Measurements from ENCODE around the gene UBE2Q2. TPM values are rescaled to one million over a fixed set of nuclear protein-coding genes. Genes with fewer than 3 reads are reported as not detected.
A peak's percentile ranks its signal among the peaks of the same experiment; 100 is the strongest.
"Not testable (repeated sequence)": the region's sequence is repeated elsewhere in the genome, so short reads cannot be mapped to it uniquely, and the experiment has no call there.

Gene UBE2Q2
- total RNA-seq, 4 donors from 2014 or later = 17.2 to 18.3 (median 17.6) TPM

- intact Hi-C loops (cut with DNase I; ENCODE audit: low total_unique reads) = no loop called here
- DNase-seq (ENCODE audit: low spot score in 2 of 2) = peak; percentile 84 to 97
- 4 to 5% methylated on average over 23 to 45 of the region's 63 CpGs for WGBS, 2 donors
- peak within 1 kb of the TSS; percentile 79 for H3K4me3 ChIP-seq (ENCODE audit: low read depth, poor library complexity, severe bottlenecking)
- TF ChIP-seq POLR2A (IDR thresholded peaks at IDR 0.05) = peak in 1 of 2 donors; percentile 8
- TF ChIP-seq, protein P1, sequence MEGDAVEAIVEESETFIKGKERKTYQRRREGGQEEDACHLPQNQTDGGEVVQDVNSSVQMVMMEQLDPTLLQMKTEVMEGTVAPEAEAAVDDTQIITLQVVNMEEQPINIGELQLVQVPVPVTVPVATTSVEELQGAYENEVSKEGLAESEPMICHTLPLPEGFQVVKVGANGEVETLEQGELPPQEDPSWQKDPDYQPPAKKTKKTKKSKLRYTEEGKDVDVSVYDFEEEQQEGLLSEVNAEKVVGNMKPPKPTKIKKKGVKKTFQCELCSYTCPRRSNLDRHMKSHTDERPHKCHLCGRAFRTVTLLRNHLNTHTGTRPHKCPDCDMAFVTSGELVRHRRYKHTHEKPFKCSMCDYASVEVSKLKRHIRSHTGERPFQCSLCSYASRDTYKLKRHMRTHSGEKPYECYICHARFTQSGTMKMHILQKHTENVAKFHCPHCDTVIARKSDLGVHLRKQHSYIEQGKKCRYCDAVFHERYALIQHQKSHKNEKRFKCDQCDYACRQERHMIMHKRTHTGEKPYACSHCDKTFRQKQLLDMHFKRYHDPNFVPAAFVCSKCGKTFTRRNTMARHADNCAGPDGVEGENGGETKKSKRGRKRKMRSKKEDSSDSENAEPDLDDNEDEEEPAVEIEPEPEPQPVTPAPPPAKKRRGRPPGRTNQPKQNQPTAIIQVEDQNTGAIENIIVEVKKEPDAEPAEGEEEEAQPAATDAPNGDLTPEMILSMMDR (IDR thresholded peaks at IDR 0.05) = no peak
These were observed 60.3 kb downstream of the UBE2Q2 start, which contains the start of gene FBXO22 for GRCh38 chr15:75903331-75904239. Gene FBXO22, plus strand, starts transcription at chr15:75903878. Its CDS starts 86 bp downstream, at chr15:75903964.

GRCh38 chr15:75905231-75905630 is 62.0 kb downstream of the UBE2Q2 start:
- TF ChIP-seq POLR2A (IDR thresholded peaks at IDR 0.05) = no peak
- TF ChIP-seq, protein P1 (IDR thresholded peaks at IDR 0.05) = no peak
- WGBS, 2 donors = 73 to 76% methylated on average over 5 of the region's 5 CpGs
- DNase-seq (ENCODE audit: low spot score in 2 of 2) = no peak
- intact Hi-C loops (cut with DNase I; ENCODE audit: low total_unique reads) = no loop called here
- H3K4me3 ChIP-seq (ENCODE audit: low read depth, poor library complexity, severe bottlenecking) = no peak overlapping the region

DNA sequence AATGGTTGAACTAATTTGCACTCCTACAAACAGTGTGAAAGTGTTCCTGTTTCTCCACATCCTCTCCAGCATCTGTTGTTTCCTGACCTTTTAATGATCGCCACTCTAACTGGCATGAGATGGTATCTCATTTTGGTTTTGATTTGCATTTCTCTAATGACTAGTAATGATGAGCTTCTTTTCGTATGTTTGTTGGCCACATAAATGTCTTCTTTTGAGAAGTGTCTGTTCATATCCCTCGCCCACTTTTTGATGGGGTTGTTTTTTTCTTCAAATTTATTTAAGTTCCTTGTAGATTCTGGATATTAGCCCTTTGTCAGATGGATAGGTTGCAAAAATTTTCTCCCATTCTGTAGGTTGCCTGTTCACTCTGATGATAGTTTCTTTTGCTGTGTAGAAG is 67.1 kb downstream of the UBE2Q2 start:
- DNase-seq (ENCODE audit: low spot score in 2 of 2); intact Hi-C loops (cut with DNase I; ENCODE audit: low total_unique reads); H3K4me3 ChIP-seq (ENCODE audit: low read depth, poor library complexity, severe bottlenecking): not testable (repeated sequence)
- 81 to 90% methylated on average over 3 of the region's 3 CpGs for WGBS, 2 donors

- TF ChIP-seq POLR2A (IDR thresholded peaks at IDR 0.05) = no peak
- TF ChIP-seq, protein P1 (IDR thresholded peaks at IDR 0.05) = no peak
- no peak overlapping the region for H3K4me3 ChIP-seq (ENCODE audit: low read depth, poor library complexity, severe bottlenecking)
- 93 to 96% methylated on average over 1 of the region's 1 CpG for WGBS, 2 donors
- intact Hi-C loops (cut with DNase I; ENCODE audit: low total_unique reads) = no loop called here
- DNase-seq (ENCODE audit: low spot score in 2 of 2) = no peak
These were observed 73.7 kb downstream of the UBE2Q2 start for GRCh38 chr15:75916978-75917377.

DNA sequence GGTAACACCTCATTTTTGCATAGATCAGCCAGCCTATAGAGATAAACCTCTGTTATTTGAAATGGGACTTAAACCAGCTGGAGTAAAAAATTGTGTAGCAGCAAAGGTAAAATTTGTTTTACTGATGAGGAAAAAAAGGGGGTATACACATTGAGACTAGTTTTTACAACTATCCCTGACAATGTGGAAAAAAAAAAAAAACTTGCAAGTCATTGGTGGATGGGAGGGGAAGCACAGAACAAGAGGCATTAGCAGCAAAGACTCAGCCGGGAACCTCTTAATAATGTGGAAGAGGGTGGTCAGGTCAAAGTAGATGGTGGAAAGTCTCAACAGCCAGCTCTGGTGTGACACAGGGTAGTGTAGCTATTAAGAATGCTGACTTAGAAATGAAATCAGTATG is 74.9 kb downstream of the UBE2Q2 start:
- 92 to 94% methylated on average over 1 of the region's 1 CpG for WGBS, 2 donors
- DNase-seq (ENCODE audit: low spot score in 2 of 2) = no peak
- H3K4me3 ChIP-seq (ENCODE audit: low read depth, poor library complexity, severe bottlenecking) = no peak overlapping the region
- TF ChIP-seq POLR2A (IDR thresholded peaks at IDR 0.05) = no peak
- TF ChIP-seq, protein P1 (IDR thresholded peaks at IDR 0.05) = no peak
- intact Hi-C loops (cut with DNase I; ENCODE audit: low total_unique reads) = no loop called here

GRCh38 chr15:75920079-75920478 is 76.8 kb downstream of the UBE2Q2 start:
- H3K4me3 ChIP-seq (ENCODE audit: low read depth, poor library complexity, severe bottlenecking) = no peak overlapping the region
- DNase-seq (ENCODE audit: low spot score in 2 of 2) = no peak
- intact Hi-C loops (cut with DNase I; ENCODE audit: low total_unique reads) = no loop called here
- TF ChIP-seq POLR2A (IDR thresholded peaks at IDR 0.05) = no peak
- TF ChIP-seq, protein P1 (IDR thresholded peaks at IDR 0.05) = no peak
- 93 to 96% methylated on average over 1 of the region's 1 CpG for WGBS, 2 donors
